H9 (cell line): ENCODE data around the gene SMR3A. TPM values are rescaled to one million over a fixed set of nuclear protein-coding genes. Genes with fewer than 3 reads are reported as not detected.

Experiments
- DNase-seq: peaks from one replicate; pipeline ENCODE4 v3.0.0-alpha.2; 2017
- H2AFZ ChIP-seq: one replicate; pipeline ENCODE4 v1.6.1; 2013; ENCODE audit warnings: mild to moderate bottlenecking, low read length, control low read depth, moderate library complexity
- H2AK5ac ChIP-seq: 2 replicates; pipeline ENCODE4 v1.6.1; 2013; ENCODE audit warnings: low read length, control low read depth, mixed read lengths; ENCODE audit not compliant: insufficient read length
- H2BK120ac ChIP-seq: one replicate; pipeline ENCODE4 v1.6.1; 2013; ENCODE audit warnings: low read depth, mild to moderate bottlenecking, low read length, control low read depth, inconsistent platforms; ENCODE audit not compliant: poor library complexity, severe bottlenecking
- H2BK12ac ChIP-seq: 2 replicates; pipeline ENCODE4 v1.6.1; 2013; ENCODE audit warnings: low read length, control low read depth, mixed read lengths, low read depth; ENCODE audit not compliant: insufficient read length
- H2BK15ac ChIP-seq: 2 replicates; pipeline ENCODE4 v1.6.1; 2013; ENCODE audit warnings: low read depth, low read length, control low read depth
- H2BK20ac ChIP-seq: one replicate; pipeline ENCODE4 v1.6.1; 2013; ENCODE audit warnings: low read depth, mild to moderate bottlenecking, low read length, control low read depth, inconsistent platforms; ENCODE audit not compliant: poor library complexity, severe bottlenecking
- H2BK5ac ChIP-seq: 2 replicates; pipeline ENCODE4 v1.6.1; 2013; ENCODE audit warnings: low read length, control low read depth, mixed read lengths; ENCODE audit not compliant: insufficient read length
- H3K14ac ChIP-seq: 2 replicates; pipeline ENCODE4 v1.6.1; 2013; ENCODE audit warnings: low read length, control low read depth; ENCODE audit not compliant: insufficient read depth
- H3K18ac ChIP-seq: 2 replicates; pipeline ENCODE4 v1.6.1; 2013; ENCODE audit warnings: low read depth, mild to moderate bottlenecking, mixed read lengths, low read length, control low read depth; ENCODE audit not compliant: insufficient read length
- H3K23ac ChIP-seq: 2 replicates; pipeline ENCODE4 v1.6.1; 2013; ENCODE audit warnings: low read length, control low read depth, mixed read lengths, low read depth; ENCODE audit not compliant: insufficient read length
- H3K23me2 ChIP-seq: 2 replicates; pipeline ENCODE4 v1.6.1; 2013; ENCODE audit warnings: low read depth, mild to moderate bottlenecking, mixed read lengths, low read length, control low read depth; ENCODE audit not compliant: insufficient read length, poor library complexity, severe bottlenecking
- H3K27ac ChIP-seq: 2 replicates; pipeline ENCODE4 v1.5.1; 2013; ENCODE audit warnings: low read length, control low read depth, mixed read lengths, low read depth; ENCODE audit not compliant: insufficient read length
- H3K27me3 ChIP-seq: 2 replicates; pipeline ENCODE4 v1.6.1; 2013; ENCODE audit warnings: low read length, control low read depth, inconsistent platforms; ENCODE audit not compliant: insufficient read depth
- H3K4ac ChIP-seq: 2 replicates; pipeline ENCODE4 v1.6.1; 2013; ENCODE audit warnings: low read depth, mild to moderate bottlenecking, control low read depth, inconsistent platforms, low read length, moderate library complexity
- H3K4me1 ChIP-seq: 2 replicates; pipeline ENCODE4 v1.6.1; 2013; ENCODE audit warnings: low read length, control low read depth, inconsistent platforms; ENCODE audit not compliant: insufficient read depth
- H3K4me2 ChIP-seq: 2 replicates; pipeline ENCODE4 v1.6.1; 2013; ENCODE audit warnings: low read length, control low read depth, mixed read lengths; ENCODE audit not compliant: insufficient read length, insufficient read depth
- H3K56ac ChIP-seq: 2 replicates; pipeline ENCODE4 v1.6.1; 2013; ENCODE audit warnings: low read depth, mild to moderate bottlenecking, mixed read lengths, low read length, control low read depth; ENCODE audit not compliant: insufficient read length
- H3K79me1 ChIP-seq: 2 replicates; pipeline ENCODE4 v1.6.1; 2013; ENCODE audit warnings: low read depth, mild to moderate bottlenecking, moderate library complexity, low read length, control low read depth, inconsistent platforms; ENCODE audit not compliant: insufficient read depth, poor library complexity, severe bottlenecking
- H3K79me2 ChIP-seq: 2 replicates; pipeline ENCODE4 v1.6.1; 2013; ENCODE audit warnings: low read length, control low read depth, inconsistent platforms; ENCODE audit not compliant: insufficient read depth
- H3K9ac ChIP-seq: 2 replicates; pipeline ENCODE4 v1.6.1; 2013; ENCODE audit warnings: low read length, control low read depth, mixed read lengths; ENCODE audit not compliant: insufficient read length; ENCODE audit errors: extremely low read depth
- H3K9me3 ChIP-seq: one replicate; pipeline ENCODE4 v1.6.1; 2013; ENCODE audit warnings: low read depth, low read length, inconsistent platforms; ENCODE audit not compliant: control insufficient read depth
- H3T11ph ChIP-seq: one replicate; pipeline ENCODE4 v1.6.1; 2013; ENCODE audit warnings: mild to moderate bottlenecking, low read length, control low read depth, inconsistent platforms
- H4K20me1 ChIP-seq: one replicate; pipeline ENCODE4 v1.6.1; 2013; ENCODE audit not compliant: control insufficient read depth, insufficient read length, insufficient read depth
- H4K5ac ChIP-seq: 2 replicates; pipeline ENCODE4 v1.6.1; 2013; ENCODE audit warnings: low read depth, mild to moderate bottlenecking, mixed read lengths, low read length, control low read depth; ENCODE audit not compliant: insufficient read length
- H4K8ac ChIP-seq: replicated peaks from 2 replicates; pipeline ENCODE4 v1.6.1; 2013; ENCODE audit warnings: low read length, control low read depth, mixed read lengths, low read depth; ENCODE audit not compliant: insufficient read length
- H4K91ac ChIP-seq: 2 replicates; pipeline ENCODE4 v1.6.1; 2013; ENCODE audit warnings: low read depth, mild to moderate bottlenecking, moderate library complexity, mixed read lengths, low read length, control low read depth; ENCODE audit not compliant: insufficient read length
- H3K27ac Mint-ChIP-seq, 3 experiments: 2 replicates in 2 of 3; 3 replicates in 1 of 3; pipeline ENCODE4 v1.8.0; 2020 to 2021; ENCODE audit warnings: mixed read lengths in 3 of 3, mild to moderate bottlenecking in 1 of 3, moderate library complexity in 1 of 3
- H3K27me3 Mint-ChIP-seq: 2 replicates; pipeline ENCODE4 v1.8.0; 2021; ENCODE audit warnings: low read depth, mild to moderate bottlenecking, moderate library complexity, mixed read lengths
- H3K36me3 Mint-ChIP-seq, 3 experiments: 2 replicates in 2 of 3; 3 replicates in 1 of 3; pipeline ENCODE4 v1.8.0; 2020 to 2021; ENCODE audit warnings: low read depth in 3 of 3, mixed read lengths in 3 of 3; ENCODE audit not compliant: insufficient read depth in 1 of 3
- H3K4me1 Mint-ChIP-seq, 2 experiments: 2 replicates each; pipeline ENCODE4 v1.8.0; 2020; ENCODE audit warnings: mixed read lengths in 2 of 2
- H3K4me3 Mint-ChIP-seq, 2 experiments: 2 replicates in 1 of 2; 3 replicates in 1 of 2; pipeline ENCODE4 v1.8.0; 2020 to 2021; ENCODE audit warnings: mild to moderate bottlenecking in 2 of 2, mixed read lengths in 2 of 2, moderate library complexity in 1 of 2
- H3K9me3 Mint-ChIP-seq, 2 experiments: 2 replicates in 1 of 2; 3 replicates in 1 of 2; pipeline ENCODE4 v1.8.0; 2020; ENCODE audit warnings: mild to moderate bottlenecking in 2 of 2, mixed read lengths in 2 of 2, moderate library complexity in 1 of 2
- WGBS: extraction: QIAGEN DNeasy Blood & Tissue Kit; methylation state at CpG from one replicate; pipeline ENCODE4 v1.1.7; 2013; ENCODE audit warnings: missing lambda C conversion rate, low lambda C conversion rate, mixed read lengths; ENCODE audit not compliant: insufficient read length; ENCODE audit errors: extremely low coverage; 5-methylcytosine and 5-hydroxymethylcytosine counted together
- total RNA-seq: library from RNA; stranded (reverse); gene quantifications from 2 replicates; pipeline ENCODE4 v1.2.1, GENCODE V29; 2021
- TF ChIP-seq, protein P1 (sequence below): fragments of 200-600 bp; sonication (generic); conservative IDR thresholded peaks from 3 replicates; pipeline ENCODE4 v1.8.0; 2021; ENCODE audit warnings: antibody characterized with exemption, mild to moderate bottlenecking

SMR3A gene
- total RNA-seq, 1 experiment from 2014 or later, result not detected

- Histone ChIP-seq H2BK12ac (no peak within 1 kb of the TSS), H3K4me1 (no peaks in the 10 kb centered on the region), H3T11ph (no peak within 1 kb of the TSS), H2AK5ac (no peak within 1 kb of the TSS), H4K5ac (no peak within 1 kb of the TSS), H3K14ac (no peak within 1 kb of the TSS), H3K18ac (no peak within 1 kb of the TSS), H3K79me1 (no peaks in the 10 kb centered on the region), H3K56ac (no peak within 1 kb of the TSS), H3K79me2 (no peaks in the 10 kb centered on the region), H2AFZ (no peak within 1 kb of the TSS), H4K91ac (no peak within 1 kb of the TSS), H3K9ac (no peak within 1 kb of the TSS), H3K27ac (no peak within 1 kb of the TSS), H2BK5ac (no peak within 1 kb of the TSS), H3K23ac (no peak within 1 kb of the TSS), H3K23me2 (no peaks in the 10 kb centered on the region), H4K8ac (no peak within 1 kb of the TSS), H3K9me3 (no peaks in the 10 kb centered on the region), H3K4me2 (no peak within 1 kb of the TSS), H2BK15ac (no peak within 1 kb of the TSS), H2BK20ac (no peak within 1 kb of the TSS), H3K4ac (no peak within 1 kb of the TSS), H2BK120ac (no peak within 1 kb of the TSS), H4K20me1 (no peaks in the 10 kb centered on the region), H3K27me3 (no peaks in the 10 kb centered on the region)
- TF ChIP-seq, protein P1, sequence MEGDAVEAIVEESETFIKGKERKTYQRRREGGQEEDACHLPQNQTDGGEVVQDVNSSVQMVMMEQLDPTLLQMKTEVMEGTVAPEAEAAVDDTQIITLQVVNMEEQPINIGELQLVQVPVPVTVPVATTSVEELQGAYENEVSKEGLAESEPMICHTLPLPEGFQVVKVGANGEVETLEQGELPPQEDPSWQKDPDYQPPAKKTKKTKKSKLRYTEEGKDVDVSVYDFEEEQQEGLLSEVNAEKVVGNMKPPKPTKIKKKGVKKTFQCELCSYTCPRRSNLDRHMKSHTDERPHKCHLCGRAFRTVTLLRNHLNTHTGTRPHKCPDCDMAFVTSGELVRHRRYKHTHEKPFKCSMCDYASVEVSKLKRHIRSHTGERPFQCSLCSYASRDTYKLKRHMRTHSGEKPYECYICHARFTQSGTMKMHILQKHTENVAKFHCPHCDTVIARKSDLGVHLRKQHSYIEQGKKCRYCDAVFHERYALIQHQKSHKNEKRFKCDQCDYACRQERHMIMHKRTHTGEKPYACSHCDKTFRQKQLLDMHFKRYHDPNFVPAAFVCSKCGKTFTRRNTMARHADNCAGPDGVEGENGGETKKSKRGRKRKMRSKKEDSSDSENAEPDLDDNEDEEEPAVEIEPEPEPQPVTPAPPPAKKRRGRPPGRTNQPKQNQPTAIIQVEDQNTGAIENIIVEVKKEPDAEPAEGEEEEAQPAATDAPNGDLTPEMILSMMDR, result no peak
- no peaks in the 10 kb centered on the region for H3K27me3 Mint-ChIP-seq
- H3K36me3 Mint-ChIP-seq, result no peaks in the 10 kb centered on the region
- H3K4me1 Mint-ChIP-seq, result no peaks in the 10 kb centered on the region
- no peak within 1 kb of the TSS for H3K27ac Mint-ChIP-seq
- DNase-seq, result no peak
- no peaks in the 10 kb centered on the region for H3K9me3 Mint-ChIP-seq
- H3K4me3 Mint-ChIP-seq, result no peak within 1 kb of the TSS
- WGBS, result no CpG with 5 or more reads among the region's 5 CpGs
These were observed 22.2 kb downstream of the SMR3A start, which contains the start of gene SMR3B for GRCh38 chr4:70382691-70383181. Gene SMR3B (plus strand): TSS chr4:70383131. CDS start chr4:70384511, 1,380 bp downstream.
